Endothelial cell of umbilical vein (primary cell): ENCODE data around the gene SLC22A4. TPM values are rescaled to one million over a fixed set of nuclear protein-coding genes. Genes with fewer than 3 reads are reported as not detected.

Source experiments
- BruUV-seq: library from RNA; stranded (reverse); fragments of 400-500 nt; replicated peaks from 2 replicates; lab custom pipeline; 2021; lab: Mats Ljungman, UMichigan
- CTCF ChIA-PET: fragments of 300-600, 350-600 bp; sonication (Branson Sonifier 250); formaldehyde crosslinking; loops from one replicate; lab custom pipeline; 2021; ENCODE audit warnings: antibody characterized with exemption, inconsistent platforms; lab: Charles Lee
- POLR2A ChIA-PET: fragments of 300-600, 350-600 bp; sonication (Branson Sonifier 250); formaldehyde crosslinking; loops from one replicate; lab custom pipeline; 2021; ENCODE audit warnings: antibody characterized with exemption, inconsistent platforms; lab: Charles Lee
- DNase-seq: peaks from one replicate; pipeline ENCODE4 v3.0.0-alpha.2; 2011; ENCODE audit warnings: low read depth, low spot score
- FAIRE-seq: peaks from 2 replicates; lab custom pipeline; 2011; peaks lifted over from hg19 to GRCh38; lab: Jason Lieb, UNC
- H2AFZ ChIP-seq: 2 replicates; pipeline ENCODE4 v1.6.0; 2012; ENCODE audit warnings: low read depth, low read length, control low read depth, inconsistent platforms
- H3K27ac ChIP-seq: 2 replicates; pipeline ENCODE4 v1.5.1; 2011; ENCODE audit warnings: low read depth, mild to moderate bottlenecking, control low read depth, low read length, moderate library complexity; ENCODE audit not compliant: insufficient read depth
- H3K27me3 ChIP-seq, 2 experiments: 2 replicates each; pipeline versions ENCODE4 v1.6.0 to v1.6.1; 2011; ENCODE audit warnings: low read length in 2 of 2, mixed read lengths in 1 of 2; ENCODE audit not compliant: control insufficient read depth in 2 of 2, insufficient read depth in 2 of 2
- H3K36me3 ChIP-seq, 2 experiments: 2 replicates in 1 of 2; 3 replicates in 1 of 2; pipeline ENCODE4 v1.5.1; 2011; ENCODE audit warnings: low read length in 2 of 2, mild to moderate bottlenecking in 1 of 2, moderate library complexity in 1 of 2; ENCODE audit not compliant: control insufficient read depth in 2 of 2, insufficient read depth in 2 of 2; ENCODE audit errors: extremely low read depth in 1 of 2
- H3K4me1 ChIP-seq: 3 replicates; pipeline ENCODE4 v1.5.1; 2011; ENCODE audit warnings: mild to moderate bottlenecking, low read length; ENCODE audit not compliant: control insufficient read depth, insufficient read depth; ENCODE audit errors: extremely low read depth
- H3K4me2 ChIP-seq: 2 replicates; pipeline ENCODE4 v1.6.1; 2011; ENCODE audit warnings: low read length, control low read depth, mixed read lengths; ENCODE audit not compliant: insufficient read depth
- H3K4me3 ChIP-seq, 3 experiments: fragments of 200-600 bp in 1 of 3; sonication (generic), shearing (Covaris generic) in 1 of 3; replicated peaks in 1 of 3; 2 replicates each; pipeline ENCODE4 v1.5.1; 2011 to 2016; ENCODE audit warnings: control low read depth in 3 of 3, low read length in 3 of 3, mild to moderate bottlenecking in 2 of 3, inconsistent platforms in 1 of 3, low read depth in 1 of 3, moderate library complexity in 1 of 3; ENCODE audit not compliant: insufficient read depth in 1 of 3
- H3K79me2 ChIP-seq: 2 replicates; pipeline ENCODE4 v1.6.0; 2012; ENCODE audit warnings: low read length, inconsistent platforms; ENCODE audit not compliant: control insufficient read depth, insufficient read depth
- H3K9ac ChIP-seq: replicated peaks from 2 replicates; pipeline ENCODE3; 2011; ENCODE audit warnings: low read length, control low read depth; ENCODE audit not compliant: insufficient read depth; ENCODE audit errors: extremely low read depth
- H3K9me1 ChIP-seq: replicated peaks from 3 replicates; pipeline ENCODE4 v1.6.0; 2011; ENCODE audit warnings: mild to moderate bottlenecking, low read length; ENCODE audit not compliant: control insufficient read depth, insufficient read depth; ENCODE audit errors: extremely low read depth
- H3K9me3 ChIP-seq: replicated peaks from 2 replicates; pipeline ENCODE4 v1.5.1; 2012; ENCODE audit warnings: low read length, inconsistent platforms; ENCODE audit not compliant: control insufficient read depth, insufficient read depth
- H4K20me1 ChIP-seq: replicated peaks from 2 replicates; pipeline ENCODE3; 2011; ENCODE audit warnings: mild to moderate bottlenecking, low read length; ENCODE audit not compliant: control insufficient read depth, insufficient read depth; ENCODE audit errors: extremely low read depth
- CTCF ChIP-seq, 2 donors: IDR thresholded peaks; 1 replicate in 1 of 2; 2 replicates in 1 of 2; pipeline ENCODE4 v1.5.1; 2011; ENCODE audit warnings: low read length in 2 of 2, mild to moderate bottlenecking in 2 of 2, moderate library complexity in 2 of 2, control low read depth in 1 of 2, inconsistent platforms in 1 of 2, low read depth in 1 of 2; ENCODE audit not compliant: insufficient read depth in 1 of 2; ENCODE audit errors: extremely low read depth in 1 of 2
- EZH2 ChIP-seq: IDR thresholded peaks from 2 replicates; pipeline ENCODE4 v1.6.1; 2012; ENCODE audit warnings: borderline replicate concordance, low read depth, mild to moderate bottlenecking, moderate library complexity, low read length, inconsistent platforms; ENCODE audit not compliant: severe bottlenecking
- FOS ChIP-seq: IDR thresholded peaks from 2 replicates; pipeline ENCODE4 v1.6.1; 2011; ENCODE audit warnings: mild to moderate bottlenecking, low read length, moderate library complexity, borderline replicate concordance; ENCODE audit not compliant: insufficient read depth
- GATA2 ChIP-seq: IDR thresholded peaks from 2 replicates; pipeline ENCODE4 v1.7.0; 2011; ENCODE audit warnings: low read depth, mild to moderate bottlenecking, moderate library complexity, mixed read lengths, low read length; ENCODE audit not compliant: insufficient read length, insufficient read depth
- JUN ChIP-seq: IDR thresholded peaks from 2 replicates; pipeline ENCODE4 v1.6.1; 2011; ENCODE audit warnings: borderline replicate concordance, low read depth; ENCODE audit not compliant: insufficient read length, insufficient read depth
- MAX ChIP-seq: IDR thresholded peaks from 2 replicates; pipeline ENCODE4 v1.6.1; 2011; ENCODE audit not compliant: insufficient read depth, insufficient read length
- MYC ChIP-seq: IDR thresholded peaks from one replicate; pipeline ENCODE4 v1.6.1; 2011; ENCODE audit warnings: mild to moderate bottlenecking, low read depth, low read length
- POLR2A ChIP-seq: IDR thresholded peaks from 2 replicates; pipeline ENCODE4 v1.6.1; 2012; ENCODE audit warnings: low read depth, mild to moderate bottlenecking, control low read depth, low read length
- POLR2AphosphoS5 ChIP-seq: IDR thresholded peaks from 2 replicates; pipeline ENCODE4 v1.6.1; 2012; ENCODE audit warnings: low read depth, mild to moderate bottlenecking, control low read depth, low read length, moderate library complexity; ENCODE audit not compliant: insufficient read depth
- dilution Hi-C: fragments of 300-500 bp; cut with MboI; formaldehyde crosslinking; loops from one replicate; pipeline ENCODE4 v1.15.0; 2019; ENCODE audit warnings: low sequenced_read_pairs; ENCODE audit not compliant: extremely low pct_ligation_motif_present
- intact Hi-C: fragments of 100-400 bp; cut with micrococcal nuclease; formaldehyde crosslinking; loops from one replicate; pipeline ENCODE4 v1.10.0; 2022
- polyA plus RNA-seq, 4 experiments: library from polyadenylated mRNA; depleted of rRNA in 3 of 4; stranded (reverse) in 3 of 4; unstranded in 1 of 4; fragments of >200 nt; gene quantifications; 2 replicates each; pipeline versions ENCODE4 v1.2.1 to v1.2.3, GENCODE V29; 2011 to 2012; ENCODE audit warnings: missing spikeins in 1 of 4
- total RNA-seq: library from RNA; stranded (reverse); gene quantifications from 2 replicates; pipeline ENCODE4 v1.2.3, GENCODE V29; 2021

The SLC22A4 gene
- total and polyA plus RNA-seq, 2 donors (not counting 3 experiments of a cell fraction or from before 2014, with no cell fraction given), result 4.9 to 6.9 TPM

GRCh38 chr5:132273631-132274030 lies 20.6 kb upstream of the SLC22A4 start:
- ChIA-PET CTCF (interaction anchor here (1.0 to 4.3 kb wide), 11 partner anchors 9 to 96 kb away, joined by 3 to 35 read pairs (median 5); partner anchors contain the start of genes P4HA2, SLC22A4 and SLC22A5), POLR2A (no interaction called here)
- Histone ChIP-seq H3K27me3 (no peaks in the 10 kb centered on the region), H3K9me1 (no peaks in the 10 kb centered on the region), H2AFZ (no peak overlapping the region), H3K4me2 (no peak overlapping the region), H3K9me3 (no peaks in the 10 kb centered on the region), H3K36me3 (peaks cover 0 to 15% of the 10 kb centered on the region in 2 experiments), H4K20me1 (no peaks in the 10 kb centered on the region), H3K9ac (no peak overlapping the region), H3K79me2 (no peaks in the 10 kb centered on the region), H3K4me3 (no peak overlapping the region), H3K27ac (no peak overlapping the region), H3K4me1 (no peaks in the 10 kb centered on the region)
- intact Hi-C loops (loop anchor here (2.0 to 5.0 kb wide), 3 partner anchors 36 to 209 kb away; partner anchors contain the start of gene SLC22A5), dilution Hi-C loops (no loop called here)
- FAIRE-seq, result no peak
- no TSS peak for BruUV-seq
- no peak for DNase-seq
- TF ChIP-seq CTCF (IDR thresholded peaks at IDR 0.05; ENCODE audit: extremely low read depth in 1 of 2, insufficient read depth in 1 of 2, low read depth in 1 of 2, low read length in 2 of 2), result no peak
- TF ChIP-seq GATA2, result no peak
- no peak for TF ChIP-seq EZH2
- TF ChIP-seq FOS, result no peak
- no peak for TF ChIP-seq MYC
- TF ChIP-seq MAX, result no peak
- TF ChIP-seq POLR2A, result no peak
- TF ChIP-seq JUN, result no peak
- TF ChIP-seq POLR2AphosphoS5, result no peak
